Measurements from ENCODE around the gene CFD.
"Not testable (repeated sequence)": the region's sequence is repeated elsewhere in the genome, so short reads cannot be mapped to it uniquely, and the experiment has no call there.

CFD gene

GRCh38 chr19:871446-872265, 12.2 kb downstream of the CFD start:
- DNase-seq (ENCODE audit: low read depth): no peak

- DNase-seq (ENCODE audit: low read depth): peak; percentile 72
Measured at GRCh38 chr19:872266-872951, 12.9 kb downstream of the CFD start.

GRCh38 chr19:873084-873483, 13.6 kb downstream of the CFD start:
- peak; percentile 38 for DNase-seq (ENCODE audit: low read depth)

GRCh38 chr19:873561-874041, 14.1 kb downstream of the CFD start:
- no peak for DNase-seq (ENCODE audit: low read depth)

DNA sequence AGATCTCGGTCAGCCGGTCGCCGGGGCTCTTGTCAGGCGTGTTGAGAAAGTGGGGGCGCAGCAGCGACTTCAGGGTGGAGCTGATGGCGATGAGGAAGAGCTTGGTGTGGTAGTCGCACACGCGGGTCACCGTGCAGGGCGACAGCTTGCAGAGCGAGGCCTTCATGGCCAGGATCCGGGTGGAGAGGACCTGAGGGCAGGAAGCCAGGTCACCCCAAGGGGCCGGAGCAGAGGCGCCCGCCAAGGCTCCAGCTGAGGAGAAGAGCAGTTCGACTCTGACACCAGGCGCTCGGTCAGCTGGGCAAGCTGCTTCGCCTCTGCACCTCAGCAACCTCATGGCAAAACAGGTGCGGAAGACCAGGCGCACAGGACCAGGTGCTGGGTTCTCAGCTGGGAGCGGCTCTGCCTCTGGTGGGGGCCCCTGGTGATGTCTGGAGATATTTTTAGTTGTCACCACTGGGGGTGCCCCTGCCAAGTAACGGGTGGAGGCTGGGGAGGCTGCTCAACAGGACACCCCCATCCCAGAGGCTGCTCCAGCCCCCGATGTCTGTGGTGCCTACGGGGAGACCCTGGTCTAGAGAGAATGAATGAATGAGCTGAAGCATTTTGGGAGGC, 15.9 kb downstream of the CFD start:
- DNase-seq (ENCODE audit: low read depth): no peak

- DNase-seq (ENCODE audit: low read depth): no peak
Measured at GRCh38 chr19:876089-876488, 16.6 kb downstream of the CFD start.

DNA sequence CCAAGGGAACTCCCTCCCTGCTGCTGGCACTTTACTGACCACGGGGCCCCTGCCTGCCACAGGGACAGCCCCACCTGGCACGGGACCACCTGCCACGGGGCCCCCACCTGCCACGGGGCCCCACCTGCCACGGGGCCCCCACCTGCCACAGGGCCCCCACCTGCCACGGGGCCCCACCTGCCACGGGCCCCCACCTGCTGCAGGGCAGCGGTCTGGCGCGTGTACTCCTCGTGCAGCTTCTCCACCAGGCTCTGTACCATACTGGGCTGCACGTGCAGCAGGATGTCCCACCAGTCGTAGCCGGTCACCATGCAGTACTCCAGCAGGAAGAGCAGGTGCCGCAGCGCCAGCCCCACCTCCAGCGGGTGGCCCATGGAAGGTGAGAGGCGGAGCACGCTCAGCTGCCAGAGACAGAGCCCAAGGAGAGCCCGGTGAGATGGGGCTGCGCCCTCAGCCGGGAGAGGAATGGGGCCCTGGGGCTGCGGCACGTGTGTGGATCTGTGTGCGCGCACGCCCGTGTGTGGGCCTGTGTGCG, 17.4 kb downstream of the CFD start:
- DNase-seq (ENCODE audit: low read depth): no peak

DNA sequence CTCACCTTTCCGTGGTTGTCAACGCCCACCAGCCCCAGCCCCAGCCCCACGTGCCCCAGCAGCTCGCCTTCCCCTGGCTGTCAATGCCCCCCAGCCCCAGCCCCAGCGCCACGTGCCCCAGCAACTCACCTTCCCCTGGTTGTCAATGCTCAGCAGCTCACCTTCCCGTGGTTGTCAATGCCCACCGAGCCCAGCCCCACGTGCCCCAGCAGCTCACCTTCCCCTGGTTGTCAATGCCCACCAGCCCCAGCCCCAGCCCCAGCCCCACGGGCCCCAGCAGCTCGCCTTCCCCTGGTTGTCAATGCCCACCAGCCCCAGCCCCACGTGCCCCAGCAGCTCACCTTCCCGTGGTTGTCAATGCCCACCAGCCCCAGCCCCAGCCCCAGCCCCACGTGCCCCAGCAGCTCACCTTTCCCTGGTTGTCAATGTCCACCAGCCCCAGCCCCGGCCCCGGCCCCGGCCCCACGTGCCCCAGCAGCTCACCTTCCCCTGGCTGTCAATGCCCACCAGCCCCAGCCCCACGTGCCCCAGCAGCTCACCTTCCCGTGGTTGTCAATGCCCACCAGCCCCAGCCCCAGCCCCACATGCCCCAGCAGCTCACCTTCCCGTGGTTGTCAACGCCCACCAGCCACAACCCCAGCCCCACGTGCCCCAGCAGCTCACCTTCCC, 18.7 kb downstream of the CFD start:
- not testable (repeated sequence) for DNase-seq (ENCODE audit: low read depth)

DNA sequence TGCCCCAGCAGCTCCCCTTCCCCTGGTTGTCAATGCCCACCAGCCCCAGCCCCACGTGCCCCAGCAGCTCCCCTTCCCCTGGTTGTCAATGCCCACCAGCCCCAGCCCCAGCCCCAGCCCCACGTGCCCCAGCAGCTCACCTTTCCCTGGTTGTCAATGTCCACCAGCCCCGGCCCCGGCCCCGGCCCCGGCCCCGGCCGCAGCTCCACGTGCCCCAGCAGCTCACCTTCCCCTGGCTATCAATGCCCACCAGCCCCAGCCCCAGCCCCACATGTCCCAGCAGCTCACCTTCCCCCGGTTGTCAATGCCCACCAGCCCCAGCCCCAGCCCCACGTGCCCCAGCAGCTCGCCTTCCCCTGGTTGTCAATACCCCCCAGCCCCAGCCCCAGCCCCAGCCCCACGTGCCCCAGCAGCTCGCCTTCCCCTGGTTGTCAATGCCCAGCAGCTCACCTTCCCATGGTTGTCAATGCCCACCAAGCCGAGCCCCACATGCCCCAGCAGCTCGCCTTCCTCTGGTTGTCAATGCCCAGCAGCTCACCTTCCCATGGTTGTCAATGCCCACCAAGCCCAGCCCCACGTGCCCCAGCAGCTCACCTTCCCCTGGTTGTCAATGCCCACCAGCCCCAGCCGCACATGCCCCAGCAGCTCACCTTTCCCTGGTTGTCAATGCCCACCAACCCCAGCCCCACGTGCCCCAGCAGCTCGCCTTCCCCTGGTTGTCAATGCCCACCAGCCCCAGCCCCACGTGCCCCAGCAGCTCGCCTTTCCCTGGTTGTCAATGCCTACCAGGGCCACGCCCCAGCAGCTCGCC, 19.5 kb downstream of the CFD start:
- DNase-seq (ENCODE audit: low read depth): not testable (repeated sequence)

DNA sequence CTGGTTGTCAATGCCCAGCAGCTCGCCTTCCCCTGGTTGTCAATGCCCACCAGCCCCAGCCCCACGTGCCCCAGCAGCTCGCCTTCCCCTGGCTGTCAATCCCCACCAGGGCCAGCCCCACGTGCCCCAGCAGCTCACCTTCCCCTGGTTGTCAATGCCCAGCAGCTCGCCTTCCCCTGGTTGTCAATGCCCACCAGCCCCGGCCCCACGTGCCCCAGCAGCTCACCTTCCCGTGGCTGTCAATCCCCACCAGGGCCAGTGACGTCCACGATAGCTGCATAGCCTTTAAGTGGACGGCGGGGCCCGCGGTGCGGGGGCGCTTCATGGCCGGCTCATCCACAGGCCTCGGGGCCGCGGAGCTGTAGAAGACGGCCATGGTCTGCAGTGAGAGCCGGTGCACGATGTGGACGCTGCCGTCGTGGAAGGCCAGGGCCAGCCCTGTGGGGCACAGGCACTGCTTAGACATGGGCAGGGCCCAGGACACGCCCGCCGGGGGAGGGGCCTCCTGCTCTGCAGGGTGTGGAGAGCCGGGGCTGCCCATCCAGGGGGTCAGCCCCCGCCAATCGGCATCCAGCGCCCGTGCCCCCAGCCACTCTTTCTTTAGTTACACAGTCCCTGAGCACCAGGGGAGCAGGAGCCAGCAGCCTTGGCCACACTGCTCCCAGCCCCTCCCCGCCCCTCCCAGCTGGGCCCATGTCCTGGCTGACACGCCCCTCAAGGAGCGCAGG, 20.4 kb downstream of the CFD start:
- DNase-seq (ENCODE audit: low read depth): no peak

GRCh38 chr19:881385-882071, 22.1 kb downstream of the CFD start:
- DNase-seq (ENCODE audit: low read depth): no peak

GRCh38 chr19:882871-883497, 23.5 kb downstream of the CFD start:
- no peak for DNase-seq (ENCODE audit: low read depth)

GRCh38 chr19:883661-884211, 24.3 kb downstream of the CFD start:
- DNase-seq (ENCODE audit: low read depth): no peak

- no peak for DNase-seq (ENCODE audit: low read depth)
Measured at GRCh38 chr19:884420-885211, 25.2 kb downstream of the CFD start.

DNA sequence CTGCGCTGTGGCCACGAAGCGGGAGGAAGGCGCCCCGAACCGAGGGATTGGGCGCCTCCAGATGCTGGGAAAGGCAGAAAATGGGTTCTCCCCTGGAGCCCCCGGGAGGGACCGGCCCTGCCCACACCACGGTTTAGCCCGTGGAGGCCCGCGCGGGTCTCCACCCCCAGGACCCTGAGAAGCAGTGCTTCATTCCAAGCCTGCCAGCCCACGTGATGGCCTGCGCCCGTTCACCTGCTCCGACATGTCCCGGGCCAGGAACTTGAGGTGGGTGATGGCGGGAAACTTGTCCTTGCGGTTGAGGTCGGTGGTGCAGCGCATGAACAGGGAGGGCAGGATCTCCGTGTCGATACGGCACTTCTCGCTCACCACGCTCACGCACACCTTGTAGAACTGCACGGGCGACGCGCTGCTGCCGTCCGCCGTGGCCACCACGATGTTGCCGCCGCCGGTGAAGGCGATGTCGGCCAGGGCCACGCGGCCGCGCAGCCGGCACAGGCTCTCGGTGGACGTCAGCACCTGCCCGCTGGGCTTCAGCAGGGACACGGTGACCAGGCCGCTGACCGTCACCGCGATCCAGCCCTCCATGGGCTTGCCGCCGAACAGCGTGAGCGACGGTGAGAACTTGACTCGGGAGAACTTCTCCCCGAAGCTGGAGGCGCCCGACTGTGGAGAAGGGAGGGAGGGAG, 26.2 kb downstream of the CFD start:
- DNase-seq (ENCODE audit: low read depth): no peak

DNA sequence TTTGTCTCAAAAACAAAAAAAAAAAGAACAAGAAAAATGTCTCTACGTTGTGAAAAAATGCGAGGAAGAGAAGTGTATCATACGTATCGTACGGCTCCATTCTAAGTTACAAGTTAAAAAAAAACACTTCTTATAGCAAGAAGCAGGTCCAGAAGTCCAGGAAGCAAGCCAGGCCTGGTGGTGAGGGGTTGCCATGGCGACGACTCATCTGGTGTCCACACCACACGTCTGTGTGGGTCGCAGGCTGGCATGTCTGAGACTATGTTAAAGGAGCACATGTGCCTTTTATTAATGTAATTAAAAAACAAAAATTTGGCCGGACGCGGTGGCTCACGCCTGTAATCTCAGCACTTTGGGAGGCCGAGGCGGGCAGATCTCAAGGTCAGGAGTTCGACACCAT, 27.6 kb downstream of the CFD start:
- DNase-seq (ENCODE audit: low read depth): no peak

DNA sequence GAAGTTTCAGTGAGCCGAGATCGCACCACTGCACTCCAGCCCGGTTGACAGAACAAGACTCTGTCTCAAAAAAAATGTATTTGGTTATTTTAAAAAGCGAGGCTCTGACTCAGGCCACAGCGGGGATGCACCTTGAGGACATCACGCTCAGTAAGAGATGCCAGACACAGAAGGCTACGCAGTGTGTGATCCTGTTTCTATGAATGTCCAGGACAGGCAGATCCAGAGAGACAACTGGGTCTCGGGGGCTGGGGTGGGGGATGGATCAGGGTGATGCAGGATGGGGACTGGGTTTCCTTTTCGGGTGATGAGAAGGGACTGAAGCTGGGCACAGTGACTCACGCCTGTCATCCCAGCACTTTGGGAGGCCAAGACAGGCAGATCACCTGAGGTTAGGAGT, 28.1 kb downstream of the CFD start:
- no peak for DNase-seq (ENCODE audit: low read depth)
